Adrenal gland (tissue), 5 donors: ENCODE measurements around the gene SLC22A2.

Experiments
- POLR2A ChIP-seq, 2 donors: fragments of 450-650 bp; IDR thresholded peaks; one replicate each; pipeline ENCODE4 v1.6.1; 2017; ENCODE audit warnings: antibody characterized with exemption in 2 of 2, mild to moderate bottlenecking in 2 of 2, moderate library complexity in 1 of 2
- TF ChIP-seq, protein P1 (sequence below), 6 experiments: fragments of 450-650 bp in 4 of 6; fragments of 200-600 bp in 2 of 6; sonication (generic) in 1 of 6; IDR thresholded peaks; 1 replicate in 5 of 6; 2 replicates in 1 of 6; pipeline versions ENCODE4 v1.5.1 to v1.8.0; 2016 to 2021; ENCODE audit warnings: antibody characterized with exemption in 6 of 6, mild to moderate bottlenecking in 2 of 6, moderate library complexity in 1 of 6
- donor health status: DM: no; HTN: no; CAD: no.

DNA sequence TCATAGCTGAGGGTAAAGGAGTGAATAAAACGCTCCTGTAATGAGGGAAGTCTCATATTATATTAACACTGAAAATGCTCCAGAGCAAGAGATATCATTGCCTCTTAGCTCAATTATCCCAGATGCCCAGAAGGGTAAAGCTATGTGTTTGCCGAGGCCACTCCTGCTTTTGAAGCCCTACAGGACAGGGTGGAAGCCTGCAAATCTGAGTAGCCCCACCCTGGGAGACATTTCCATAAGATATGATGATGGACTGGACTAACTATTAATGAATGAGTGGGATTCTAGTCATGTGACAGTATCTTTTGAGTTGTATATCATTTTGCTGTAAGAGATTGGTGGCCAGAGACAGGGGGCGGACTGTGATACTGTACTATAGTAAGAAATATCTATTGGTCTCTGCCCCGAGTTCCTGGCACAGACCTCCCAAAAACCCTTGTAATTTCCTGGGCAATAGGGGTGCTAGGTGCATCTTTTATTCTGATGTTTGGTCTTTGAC is 10.5 kb upstream of the SLC22A2 start:
- TF ChIP-seq, protein P1, sequence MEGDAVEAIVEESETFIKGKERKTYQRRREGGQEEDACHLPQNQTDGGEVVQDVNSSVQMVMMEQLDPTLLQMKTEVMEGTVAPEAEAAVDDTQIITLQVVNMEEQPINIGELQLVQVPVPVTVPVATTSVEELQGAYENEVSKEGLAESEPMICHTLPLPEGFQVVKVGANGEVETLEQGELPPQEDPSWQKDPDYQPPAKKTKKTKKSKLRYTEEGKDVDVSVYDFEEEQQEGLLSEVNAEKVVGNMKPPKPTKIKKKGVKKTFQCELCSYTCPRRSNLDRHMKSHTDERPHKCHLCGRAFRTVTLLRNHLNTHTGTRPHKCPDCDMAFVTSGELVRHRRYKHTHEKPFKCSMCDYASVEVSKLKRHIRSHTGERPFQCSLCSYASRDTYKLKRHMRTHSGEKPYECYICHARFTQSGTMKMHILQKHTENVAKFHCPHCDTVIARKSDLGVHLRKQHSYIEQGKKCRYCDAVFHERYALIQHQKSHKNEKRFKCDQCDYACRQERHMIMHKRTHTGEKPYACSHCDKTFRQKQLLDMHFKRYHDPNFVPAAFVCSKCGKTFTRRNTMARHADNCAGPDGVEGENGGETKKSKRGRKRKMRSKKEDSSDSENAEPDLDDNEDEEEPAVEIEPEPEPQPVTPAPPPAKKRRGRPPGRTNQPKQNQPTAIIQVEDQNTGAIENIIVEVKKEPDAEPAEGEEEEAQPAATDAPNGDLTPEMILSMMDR (IDR thresholded peaks at IDR 0.05), result no peak
- no peak for TF ChIP-seq POLR2A (IDR thresholded peaks at IDR 0.05)
